Activated naive CD8-positive, alpha-beta T cell (primary cell): ENCODE results near the gene TRAF3IP1.

Source experiments
- H3K27ac Mint-ChIP-seq: one replicate; pipeline ENCODE4 v1.8.0; 2021; ENCODE audit warnings: mixed read lengths
- H3K27me3 Mint-ChIP-seq: one replicate; pipeline ENCODE4 v1.8.0; 2021; ENCODE audit warnings: mixed read lengths
- H3K36me3 Mint-ChIP-seq: one replicate; pipeline ENCODE4 v1.8.0; 2021; ENCODE audit warnings: mixed read lengths
- H3K4me1 Mint-ChIP-seq: one replicate; pipeline ENCODE4 v1.8.0; 2021; ENCODE audit warnings: low read depth, mixed read lengths
- H3K4me3 Mint-ChIP-seq: one replicate; pipeline ENCODE4 v1.8.0; 2021; ENCODE audit warnings: mild to moderate bottlenecking, mixed read lengths
- H3K9me3 Mint-ChIP-seq: one replicate; pipeline ENCODE4 v1.8.0; 2021; ENCODE audit warnings: low read depth, mixed read lengths

Gene TRAF3IP1

GRCh38 chr2:238284802-238285515 is 35.4 kb upstream of the TRAF3IP1 start:
- peaks cover 55% of the 10 kb centered on the region for H3K4me1 Mint-ChIP-seq
- H3K36me3 Mint-ChIP-seq = peaks cover 2% of the 10 kb centered on the region
- H3K4me3 Mint-ChIP-seq = no peak overlapping the region
- H3K27ac Mint-ChIP-seq = no peak overlapping the region
- H3K9me3 Mint-ChIP-seq = no peaks in the 10 kb centered on the region
- H3K27me3 Mint-ChIP-seq = no peaks in the 10 kb centered on the region

GRCh38 chr2:238285653-238286082 is 34.6 kb upstream of the TRAF3IP1 start:
- Mint-ChIP-seq H3K36me3 (peaks cover 2% of the 10 kb centered on the region), H3K4me1 (peaks cover 56% of the 10 kb centered on the region), H3K4me3 (no peak overlapping the region), H3K27me3 (no peaks in the 10 kb centered on the region), H3K9me3 (no peaks in the 10 kb centered on the region), H3K27ac (no peak overlapping the region)

GRCh38 chr2:238286095-238286494 is 34.2 kb upstream of the TRAF3IP1 start:
- Mint-ChIP-seq H3K4me1 (peaks cover 55% of the 10 kb centered on the region), H3K36me3 (peaks cover 2% of the 10 kb centered on the region), H3K4me3 (no peak overlapping the region), H3K9me3 (no peaks in the 10 kb centered on the region), H3K27me3 (no peaks in the 10 kb centered on the region), H3K27ac (no peak overlapping the region)

- H3K27ac Mint-ChIP-seq = no peak overlapping the region
- peaks cover 53% of the 10 kb centered on the region for H3K4me1 Mint-ChIP-seq
- no peaks in the 10 kb centered on the region for H3K9me3 Mint-ChIP-seq
- H3K27me3 Mint-ChIP-seq = no peaks in the 10 kb centered on the region
- peaks cover 2% of the 10 kb centered on the region for H3K36me3 Mint-ChIP-seq
- H3K4me3 Mint-ChIP-seq = peak overlapping the region; percentile 83
Observed at GRCh38 chr2:238286551-238286950, 33.8 kb upstream of the TRAF3IP1 start.

GRCh38 chr2:238286987-238287736 is 33.2 kb upstream of the TRAF3IP1 start:
- H3K9me3 Mint-ChIP-seq = no peaks in the 10 kb centered on the region
- no peaks in the 10 kb centered on the region for H3K27me3 Mint-ChIP-seq
- no peak overlapping the region for H3K27ac Mint-ChIP-seq
- H3K4me3 Mint-ChIP-seq = peak overlapping the region; percentile 83
- H3K36me3 Mint-ChIP-seq = peaks cover 2% of the 10 kb centered on the region
- H3K4me1 Mint-ChIP-seq = peaks cover 51% of the 10 kb centered on the region

- Mint-ChIP-seq H3K36me3 (peaks cover 2% of the 10 kb centered on the region), H3K27me3 (no peaks in the 10 kb centered on the region), H3K27ac (peak within 1 kb of the TSS; percentile 97), H3K9me3 (no peaks in the 10 kb centered on the region), H3K4me3 (peak within 1 kb of the TSS; percentile 94), H3K4me1 (peaks cover 47% of the 10 kb centered on the region)
Observed at GRCh38 chr2:238287737-238288649, 32.3 kb upstream of the TRAF3IP1 start, which contains the start of gene PER2. TSS of gene PER2 (minus strand) at chr2:238288610. CDS start at chr2:238277936, 10,674 bp downstream.

- Mint-ChIP-seq H3K9me3 (no peaks in the 10 kb centered on the region), H3K27ac (peak overlapping the region; percentile 97), H3K27me3 (no peaks in the 10 kb centered on the region), H3K4me1 (peaks cover 38% of the 10 kb centered on the region), H3K36me3 (no peaks in the 10 kb centered on the region), H3K4me3 (peak overlapping the region; percentile 94)
Observed at GRCh38 chr2:238288650-238289573, 31.4 kb upstream of the TRAF3IP1 start.

GRCh38 chr2:238289574-238289973 is 30.7 kb upstream of the TRAF3IP1 start:
- H3K27me3 Mint-ChIP-seq = no peaks in the 10 kb centered on the region
- no peaks in the 10 kb centered on the region for H3K9me3 Mint-ChIP-seq
- peak overlapping the region; percentile 94 for H3K4me3 Mint-ChIP-seq

GRCh38 chr2:238290091-238290509 is 30.2 kb upstream of the TRAF3IP1 start:
- Mint-ChIP-seq H3K4me3 (peak overlapping the region; percentile 94), H3K9me3 (no peaks in the 10 kb centered on the region), H3K36me3 (no peaks in the 10 kb centered on the region), H3K27ac (peak overlapping the region; percentile 97), H3K4me1 (peaks cover 35% of the 10 kb centered on the region), H3K27me3 (no peaks in the 10 kb centered on the region)

More at GRCh38 chr2:238289574-238289973, 30.7 kb upstream of the TRAF3IP1 start:
- H3K36me3 Mint-ChIP-seq = no peaks in the 10 kb centered on the region
- peaks cover 36% of the 10 kb centered on the region for H3K4me1 Mint-ChIP-seq
- H3K27ac Mint-ChIP-seq = peak overlapping the region; percentile 97

GRCh38 chr2:238290715-238291549 is 29.4 kb upstream of the TRAF3IP1 start:
- no peaks in the 10 kb centered on the region for H3K36me3 Mint-ChIP-seq
- H3K4me3 Mint-ChIP-seq = peak overlapping the region; percentile 94
- H3K27me3 Mint-ChIP-seq = no peaks in the 10 kb centered on the region
- peak overlapping the region; percentile 97 for H3K27ac Mint-ChIP-seq
- H3K4me1 Mint-ChIP-seq = peaks cover 30% of the 10 kb centered on the region
- no peaks in the 10 kb centered on the region for H3K9me3 Mint-ChIP-seq

- H3K27ac Mint-ChIP-seq = no peak overlapping the region
- no peak overlapping the region for H3K4me3 Mint-ChIP-seq
Observed at GRCh38 chr2:238291550-238292281, 28.6 kb upstream of the TRAF3IP1 start.

GRCh38 chr2:238294046-238294392 is 26.3 kb upstream of the TRAF3IP1 start:
- H3K9me3 Mint-ChIP-seq = no peaks in the 10 kb centered on the region
- H3K27ac Mint-ChIP-seq = no peak overlapping the region
- H3K4me1 Mint-ChIP-seq = peaks cover 13% of the 10 kb centered on the region
- H3K4me3 Mint-ChIP-seq = no peak overlapping the region
- H3K27me3 Mint-ChIP-seq = peaks cover 2% of the 10 kb centered on the region
- no peaks in the 10 kb centered on the region for H3K36me3 Mint-ChIP-seq

More at GRCh38 chr2:238291550-238292281, 28.6 kb upstream of the TRAF3IP1 start:
- Mint-ChIP-seq H3K9me3 (no peaks in the 10 kb centered on the region), H3K27me3 (no peaks in the 10 kb centered on the region), H3K36me3 (no peaks in the 10 kb centered on the region), H3K4me1 (peaks cover 23% of the 10 kb centered on the region)
